ENCODE measurements around the gene TLCD5. TPM values are rescaled to one million over a fixed set of nuclear protein-coding genes. Genes with fewer than 3 reads are reported as not detected.

TLCD5 gene
- total RNA-seq, 4 donors from 2014 or later, result 6.3 to 9.4 (median 8.2) TPM

- H3K4me1 ChIP-seq, result no peaks in the 10 kb centered on the region
- 81 to 90% methylated on average over 6 of the region's 6 CpGs for WGBS, 2 donors
- no peak overlapping the region for H3K4me3 ChIP-seq
- H3K9me3 ChIP-seq, result no peaks in the 10 kb centered on the region
- H3K27me3 ChIP-seq, result no peaks in the 10 kb centered on the region
- no peak overlapping the region for H3K27ac ChIP-seq
- no peak for DNase-seq (ENCODE audit: low spot score in 2 of 2)
- TF ChIP-seq CTCF (IDR thresholded peaks at IDR 0.05), result no peak
- H3K36me3 ChIP-seq, result no peaks in the 10 kb centered on the region
Observed at GRCh38 chr11:120284272-120284671, 40.8 kb upstream of the TLCD5 start.

GRCh38 chr11:120285256-120285655 is 39.8 kb upstream of the TLCD5 start:
- TF ChIP-seq EP300 (IDR thresholded peaks at IDR 0.05), result no peak
- no peak for TF ChIP-seq CTCF (IDR thresholded peaks at IDR 0.05)
- no peak for TF ChIP-seq POLR2A (IDR thresholded peaks at IDR 0.05)
- H3K27ac ChIP-seq, result no peak overlapping the region
- no peaks in the 10 kb centered on the region for H3K27me3 ChIP-seq
- WGBS, 2 donors, result 78 to 88% methylated on average over 4 of the region's 4 CpGs
- no peaks in the 10 kb centered on the region for H3K9me3 ChIP-seq
- no peak overlapping the region for H3K4me3 ChIP-seq
- DNase-seq (ENCODE audit: low spot score in 2 of 2), result no peak
- no peaks in the 10 kb centered on the region for H3K36me3 ChIP-seq
- H3K4me1 ChIP-seq, result no peaks in the 10 kb centered on the region

GRCh38 chr11:120288021-120288420 is 37.1 kb upstream of the TLCD5 start:
- Histone ChIP-seq H3K36me3 (no peaks in the 10 kb centered on the region), H3K27ac (no peak overlapping the region), H3K27me3 (peaks cover 0 to 9% of the 10 kb centered on the region in 2 donors), H3K4me1 (no peaks in the 10 kb centered on the region), H3K9me3 (no peaks in the 10 kb centered on the region), H3K4me3 (no peak overlapping the region)
- TF ChIP-seq EP300 (IDR thresholded peaks at IDR 0.05) (no peak), CTCF (IDR thresholded peaks at IDR 0.05) (no peak), POLR2A (IDR thresholded peaks at IDR 0.05) (no peak)
- DNase-seq (ENCODE audit: low spot score in 2 of 2), result no peak
- 83 to 85% methylated on average over 2 of the region's 2 CpGs for WGBS, 2 donors

GRCh38 chr11:120289426-120289825 is 35.7 kb upstream of the TLCD5 start:
- Histone ChIP-seq H3K36me3 (no peaks in the 10 kb centered on the region), H3K27ac (no peak overlapping the region), H3K27me3 (peaks cover 0 to 20% of the 10 kb centered on the region in 2 donors), H3K4me3 (no peak overlapping the region), H3K9me3 (no peaks in the 10 kb centered on the region), H3K4me1 (no peaks in the 10 kb centered on the region)
- no peak for TF ChIP-seq EP300 (IDR thresholded peaks at IDR 0.05)
- no peak for TF ChIP-seq POLR2A (IDR thresholded peaks at IDR 0.05)
- no peak for TF ChIP-seq CTCF (IDR thresholded peaks at IDR 0.05)
- DNase-seq (ENCODE audit: low spot score in 2 of 2), result no peak
- WGBS, 2 donors, result 65 to 77% methylated on average over 9 of the region's 9 CpGs

- no peaks in the 10 kb centered on the region for H3K36me3 ChIP-seq
- WGBS, 2 donors, result 38 to 49% methylated on average over 3 of the region's 3 CpGs
- H3K4me1 ChIP-seq, result no peaks in the 10 kb centered on the region
- no peak overlapping the region for H3K27ac ChIP-seq
- H3K4me3 ChIP-seq, result no peak overlapping the region
- no peaks in the 10 kb centered on the region for H3K9me3 ChIP-seq
- no peak for TF ChIP-seq POLR2A (IDR thresholded peaks at IDR 0.05)
- TF ChIP-seq EP300 (IDR thresholded peaks at IDR 0.05), result no peak
- TF ChIP-seq CTCF (IDR thresholded peaks at IDR 0.05), result no peak
- H3K27me3 ChIP-seq, result peaks cover 0 to 24% of the 10 kb centered on the region in 2 donors
- no peak for DNase-seq (ENCODE audit: low spot score in 2 of 2)
Observed at GRCh38 chr11:120290956-120291355, 34.1 kb upstream of the TLCD5 start.

Measured in tibial nerve (tissue), 4 donors.